HepG2 (cell line): ENCODE data around the gene WDR47. TPM values are rescaled to one million over a fixed set of nuclear protein-coding genes. Genes with fewer than 3 reads are reported as not detected.

Experiments used
- BRD4 ChIP-seq: sonication (generic); formaldehyde crosslinking; IDR thresholded peaks from 2 replicates; pipeline ENCODE4 v1.4.0; 2020; ENCODE audit warnings: missing genetic modification reagents
- CBFB ChIP-seq: sonication (generic); formaldehyde crosslinking; IDR thresholded peaks from 2 replicates; pipeline ENCODE4 v1.4.0; 2020; ENCODE audit warnings: missing genetic modification reagents
- ELF4 ChIP-seq: sonication (generic); formaldehyde crosslinking; IDR thresholded peaks from 2 replicates; pipeline ENCODE4 v1.5.0; 2020; ENCODE audit warnings: missing genetic modification reagents, mild to moderate bottlenecking, moderate library complexity, borderline replicate concordance
- FIP1L1 ChIP-seq: fragments of 200-400 bp; formaldehyde crosslinking; IDR thresholded peaks from 2 replicates; pipeline ENCODE4 v1.6.1; 2018; ENCODE audit warnings: low read depth, mild to moderate bottlenecking, low read length, moderate library complexity, borderline replicate concordance; ENCODE audit not compliant: insufficient read depth
- FOXA3 ChIP-seq: IDR thresholded peaks from 2 replicates; pipeline ENCODE4 v1.6.1; 2016; ENCODE audit warnings: missing genetic modification reagents, missing compliant biosample characterization
- KMT2A ChIP-seq: sonication (generic); formaldehyde crosslinking; IDR thresholded peaks from 2 replicates; pipeline ENCODE4 v1.4.0; 2020; ENCODE audit warnings: missing genetic modification reagents
- MIER2 ChIP-seq: IDR thresholded peaks from 2 replicates; pipeline ENCODE4 v1.6.1; 2016; ENCODE audit warnings: missing biosample characterization, missing genetic modification reagents
- MYC ChIP-seq: sonication (generic); formaldehyde crosslinking; IDR thresholded peaks from 2 replicates; pipeline ENCODE4 v1.9.0; 2021; ENCODE audit warnings: missing genetic modification reagents, borderline replicate concordance
- NCOA5 ChIP-seq: sonication (generic); formaldehyde crosslinking; IDR thresholded peaks from 2 replicates; pipeline ENCODE4 v1.4.0; 2020; ENCODE audit warnings: missing genetic modification reagents
- NONO ChIP-seq, 2 experiments: fragments of 450-650 bp in 1 of 2; sonication (generic) in 1 of 2; formaldehyde crosslinking in 1 of 2; IDR thresholded peaks in 1 of 2; conservative IDR thresholded peaks in 1 of 2; 2 replicates each; pipeline versions ENCODE4 v1.6.1 to v1.8.0; 2017 to 2022; ENCODE audit warnings: mild to moderate bottlenecking in 1 of 2, missing genetic modification reagents in 1 of 2, moderate library complexity in 1 of 2
- POLR2AphosphoS5 ChIP-seq: IDR thresholded peaks from 2 replicates; pipeline ENCODE4 v1.6.1; 2012; ENCODE audit warnings: low read depth, low read length
- SKI ChIP-seq: fragments of 450-650 bp; IDR thresholded peaks from one replicate; pipeline ENCODE4 v1.6.1; 2018; ENCODE audit warnings: mild to moderate bottlenecking; ENCODE audit not compliant: partially characterized antibody
- SMARCE1 ChIP-seq: fragments of 450-650 bp; IDR thresholded peaks from 2 replicates; pipeline ENCODE4 v1.6.1; 2017; ENCODE audit warnings: borderline replicate concordance
- TBP ChIP-seq: sonication (generic); formaldehyde crosslinking; IDR thresholded peaks from 2 replicates; pipeline ENCODE4 v1.5.0; 2020; ENCODE audit warnings: missing genetic modification reagents
- TIGD3 ChIP-seq: sonication (generic); formaldehyde crosslinking; IDR thresholded peaks from 2 replicates; pipeline ENCODE4 v1.5.1; 2020; ENCODE audit warnings: mild to moderate bottlenecking, missing genetic modification reagents, borderline replicate concordance
- XRCC5 ChIP-seq: fragments of 200-400 bp; formaldehyde crosslinking; optimal IDR thresholded peaks from 2 replicates; pipeline ENCODE3; 2017; ENCODE audit warnings: mild to moderate bottlenecking, low read length
- ZFY ChIP-seq: sonication (generic); formaldehyde crosslinking; IDR thresholded peaks from 2 replicates; pipeline ENCODE4 v1.4.0; 2020; ENCODE audit warnings: missing genetic modification reagents
- ZNF207 ChIP-seq: fragments of 450-650 bp; IDR thresholded peaks from 2 replicates; pipeline ENCODE4 v1.6.1; 2016; ENCODE audit warnings: antibody characterized with exemption, borderline replicate concordance
- ZNF292 ChIP-seq: sonication (generic); formaldehyde crosslinking; IDR thresholded peaks from 2 replicates; pipeline ENCODE4 v1.8.1; 2022; ENCODE audit warnings: mild to moderate bottlenecking, low read depth, missing genetic modification reagents, borderline replicate concordance
- ZNF331 ChIP-seq: sonication (generic); formaldehyde crosslinking; IDR thresholded peaks from 2 replicates; pipeline ENCODE4 v1.4.0; 2020; ENCODE audit warnings: missing genetic modification reagents
- ZNF383 ChIP-seq: sonication (generic); formaldehyde crosslinking; IDR thresholded peaks from 2 replicates; pipeline ENCODE4 v1.4.0; 2020; ENCODE audit warnings: missing genetic modification reagents, mild to moderate bottlenecking, borderline replicate concordance
- ZNF414 ChIP-seq: sonication (generic); formaldehyde crosslinking; IDR thresholded peaks from 2 replicates; pipeline ENCODE4 v1.5.0; 2020; ENCODE audit warnings: missing genetic modification reagents
- ZNF513 ChIP-seq: sonication (generic); formaldehyde crosslinking; conservative IDR thresholded peaks from 2 replicates; pipeline ENCODE4 v1.5.0; 2020; ENCODE audit warnings: missing genetic modification reagents
- ZNF639 ChIP-seq: conservative IDR thresholded peaks from 2 replicates; pipeline ENCODE4 v1.6.1; 2018; ENCODE audit warnings: missing genetic modification reagents
- ZSCAN31 ChIP-seq: sonication (generic); formaldehyde crosslinking; IDR thresholded peaks from 2 replicates; pipeline ENCODE4 v1.5.0; 2020; ENCODE audit warnings: low read depth, mild to moderate bottlenecking, missing genetic modification reagents
- ZSCAN9 ChIP-seq: IDR thresholded peaks from 2 replicates; pipeline ENCODE4 v1.6.1; 2016; ENCODE audit warnings: borderline replicate concordance
- polyA plus RNA-seq, 8 experiments: library from polyadenylated mRNA; depleted of rRNA in 3 of 8; stranded (reverse) in 7 of 8; unstranded in 1 of 8; fragments of >200 nt; fragmentation: Illumina TruSeq in 4 of 8; extraction: Trizol in 4 of 8; gene quantifications; 2 replicates each; pipeline versions ENCODE4 v1.2.1 to v1.2.3, GENCODE V29; 2011 to 2016; ENCODE audit warnings: low read depth in 4 of 8, missing spikeins in 1 of 8, mixed read lengths in 1 of 8; ENCODE audit not compliant: insufficient read depth in 1 of 8
- total RNA-seq, 5 experiments: library from RNA; depleted of rRNA; stranded (reverse); fragments of >200 nt; fragmentation: Illumina TruSeq; extraction: Trizol; gene quantifications; 2 replicates each; pipeline ENCODE4 v1.2.3, GENCODE V29; 2016; ENCODE audit warnings: low read depth in 1 of 5

WDR47 gene
- total and polyA plus RNA-seq, 2 of the 13 experiments (the other 11 are each of a cell fraction or from before 2014, with no cell fraction given) = 4.3 to 5.9 TPM

GRCh38 chr1:109089242-109090015, 47.5 kb upstream of the WDR47 start (continued):
- TF ChIP-seq ZNF207 (no peak), FOXA3 (CRISPR knock-in tag) (peak; percentile 43; the same call in 1 of the 2 replicates), KMT2A (CRISPR knock-in tag) (peak; percentile 55; the same call in 1 of the 2 replicates), BRD4 (CRISPR knock-in tag) (no peak), ZNF331 (peak; percentile 79; the same call in 1 of the 2 replicates), ZNF292 (CRISPR knock-in tag) (no peak; the same call in 1 of the 2 replicates), XRCC5 (peak; percentile 95), SKI (no peak), TIGD3 (CRISPR knock-in tag) (no peak), MIER2 (CRISPR knock-in tag) (peak; percentile 46; the same call in 1 of the 2 replicates), ZNF414 (CRISPR knock-in tag) (no peak), ELF4 (CRISPR knock-in tag) (peak; percentile 50; the same call in 1 of the 2 replicates), ZNF639 (CRISPR knock-in tag) (no peak; the same call in 1 of the 2 replicates), ZSCAN31 (CRISPR knock-in tag) (0 out of 2 replicates have a peak, but pooled peaks have one; percentile 60), ZSCAN9 (CRISPR knock-in tag) (peak; percentile 85; the same call in 1 of the 2 replicates), NONO (IDR thresholded peaks at IDR 0.05) (no peak), NONO (CRISPR knock-in tag; conservative IDR thresholded peaks at IDR 0.05) (peak; percentile 61; the same call in 1 of the 2 replicates), FIP1L1 (no peak), NCOA5 (CRISPR knock-in tag) (no peak), CBFB (CRISPR knock-in tag) (0 out of 2 replicates have a peak, but pooled peaks have one; percentile 32), MYC (CRISPR knock-in tag) (no peak), ZFY (CRISPR knock-in tag) (peak; percentile 80), ZNF383 (CRISPR knock-in tag) (0 out of 2 replicates have a peak, but pooled peaks have one; percentile 13), TBP (CRISPR knock-in tag) (no peak), SMARCE1 (no peak), ZNF513 (CRISPR knock-in tag) (no peak), POLR2AphosphoS5 (no peak)
